H9 (cell line): Measurements from ENCODE around the gene SLC7A9. TPM values are rescaled to one million over a fixed set of nuclear protein-coding genes. Genes with fewer than 3 reads are reported as not detected.

Source experiments
- DNase-seq: peaks from one replicate; pipeline ENCODE4 v3.0.0-alpha.2; 2017
- H2AFZ ChIP-seq: one replicate; pipeline ENCODE4 v1.6.1; 2013; ENCODE audit warnings: mild to moderate bottlenecking, low read length, control low read depth, moderate library complexity
- H2AK5ac ChIP-seq: 2 replicates; pipeline ENCODE4 v1.6.1; 2013; ENCODE audit warnings: low read length, control low read depth, mixed read lengths; ENCODE audit not compliant: insufficient read length
- H2BK120ac ChIP-seq: one replicate; pipeline ENCODE4 v1.6.1; 2013; ENCODE audit warnings: low read depth, mild to moderate bottlenecking, low read length, control low read depth, inconsistent platforms; ENCODE audit not compliant: poor library complexity, severe bottlenecking
- H2BK12ac ChIP-seq: 2 replicates; pipeline ENCODE4 v1.6.1; 2013; ENCODE audit warnings: low read length, control low read depth, mixed read lengths, low read depth; ENCODE audit not compliant: insufficient read length
- H2BK15ac ChIP-seq: 2 replicates; pipeline ENCODE4 v1.6.1; 2013; ENCODE audit warnings: low read depth, low read length, control low read depth
- H2BK20ac ChIP-seq: one replicate; pipeline ENCODE4 v1.6.1; 2013; ENCODE audit warnings: low read depth, mild to moderate bottlenecking, low read length, control low read depth, inconsistent platforms; ENCODE audit not compliant: poor library complexity, severe bottlenecking
- H2BK5ac ChIP-seq: 2 replicates; pipeline ENCODE4 v1.6.1; 2013; ENCODE audit warnings: low read length, control low read depth, mixed read lengths; ENCODE audit not compliant: insufficient read length
- H3K14ac ChIP-seq: 2 replicates; pipeline ENCODE4 v1.6.1; 2013; ENCODE audit warnings: low read length, control low read depth; ENCODE audit not compliant: insufficient read depth
- H3K18ac ChIP-seq: 2 replicates; pipeline ENCODE4 v1.6.1; 2013; ENCODE audit warnings: low read depth, mild to moderate bottlenecking, mixed read lengths, low read length, control low read depth; ENCODE audit not compliant: insufficient read length
- H3K23ac ChIP-seq: 2 replicates; pipeline ENCODE4 v1.6.1; 2013; ENCODE audit warnings: low read length, control low read depth, mixed read lengths, low read depth; ENCODE audit not compliant: insufficient read length
- H3K23me2 ChIP-seq: 2 replicates; pipeline ENCODE4 v1.6.1; 2013; ENCODE audit warnings: low read depth, mild to moderate bottlenecking, mixed read lengths, low read length, control low read depth; ENCODE audit not compliant: insufficient read length, poor library complexity, severe bottlenecking
- H3K27ac ChIP-seq: 2 replicates; pipeline ENCODE4 v1.5.1; 2013; ENCODE audit warnings: low read length, control low read depth, mixed read lengths, low read depth; ENCODE audit not compliant: insufficient read length
- H3K27me3 ChIP-seq: 2 replicates; pipeline ENCODE4 v1.6.1; 2013; ENCODE audit warnings: low read length, control low read depth, inconsistent platforms; ENCODE audit not compliant: insufficient read depth
- H3K4ac ChIP-seq: 2 replicates; pipeline ENCODE4 v1.6.1; 2013; ENCODE audit warnings: low read depth, mild to moderate bottlenecking, control low read depth, inconsistent platforms, low read length, moderate library complexity
- H3K4me1 ChIP-seq: 2 replicates; pipeline ENCODE4 v1.6.1; 2013; ENCODE audit warnings: low read length, control low read depth, inconsistent platforms; ENCODE audit not compliant: insufficient read depth
- H3K4me2 ChIP-seq: 2 replicates; pipeline ENCODE4 v1.6.1; 2013; ENCODE audit warnings: low read length, control low read depth, mixed read lengths; ENCODE audit not compliant: insufficient read length, insufficient read depth
- H3K56ac ChIP-seq: 2 replicates; pipeline ENCODE4 v1.6.1; 2013; ENCODE audit warnings: low read depth, mild to moderate bottlenecking, mixed read lengths, low read length, control low read depth; ENCODE audit not compliant: insufficient read length
- H3K79me1 ChIP-seq: 2 replicates; pipeline ENCODE4 v1.6.1; 2013; ENCODE audit warnings: low read depth, mild to moderate bottlenecking, moderate library complexity, low read length, control low read depth, inconsistent platforms; ENCODE audit not compliant: insufficient read depth, poor library complexity, severe bottlenecking
- H3K79me2 ChIP-seq: 2 replicates; pipeline ENCODE4 v1.6.1; 2013; ENCODE audit warnings: low read length, control low read depth, inconsistent platforms; ENCODE audit not compliant: insufficient read depth
- H3K9ac ChIP-seq: 2 replicates; pipeline ENCODE4 v1.6.1; 2013; ENCODE audit warnings: low read length, control low read depth, mixed read lengths; ENCODE audit not compliant: insufficient read length; ENCODE audit errors: extremely low read depth
- H3K9me3 ChIP-seq: one replicate; pipeline ENCODE4 v1.6.1; 2013; ENCODE audit warnings: low read depth, low read length, inconsistent platforms; ENCODE audit not compliant: control insufficient read depth
- H3T11ph ChIP-seq: one replicate; pipeline ENCODE4 v1.6.1; 2013; ENCODE audit warnings: mild to moderate bottlenecking, low read length, control low read depth, inconsistent platforms
- H4K20me1 ChIP-seq: one replicate; pipeline ENCODE4 v1.6.1; 2013; ENCODE audit not compliant: control insufficient read depth, insufficient read length, insufficient read depth
- H4K5ac ChIP-seq: 2 replicates; pipeline ENCODE4 v1.6.1; 2013; ENCODE audit warnings: low read depth, mild to moderate bottlenecking, mixed read lengths, low read length, control low read depth; ENCODE audit not compliant: insufficient read length
- H4K8ac ChIP-seq: replicated peaks from 2 replicates; pipeline ENCODE4 v1.6.1; 2013; ENCODE audit warnings: low read length, control low read depth, mixed read lengths, low read depth; ENCODE audit not compliant: insufficient read length
- H4K91ac ChIP-seq: 2 replicates; pipeline ENCODE4 v1.6.1; 2013; ENCODE audit warnings: low read depth, mild to moderate bottlenecking, moderate library complexity, mixed read lengths, low read length, control low read depth; ENCODE audit not compliant: insufficient read length
- H3K27ac Mint-ChIP-seq, 3 experiments: 2 replicates in 2 of 3; 3 replicates in 1 of 3; pipeline ENCODE4 v1.8.0; 2020 to 2021; ENCODE audit warnings: mixed read lengths in 3 of 3, mild to moderate bottlenecking in 1 of 3, moderate library complexity in 1 of 3
- H3K27me3 Mint-ChIP-seq: 2 replicates; pipeline ENCODE4 v1.8.0; 2021; ENCODE audit warnings: low read depth, mild to moderate bottlenecking, moderate library complexity, mixed read lengths
- H3K36me3 Mint-ChIP-seq, 3 experiments: 2 replicates in 2 of 3; 3 replicates in 1 of 3; pipeline ENCODE4 v1.8.0; 2020 to 2021; ENCODE audit warnings: low read depth in 3 of 3, mixed read lengths in 3 of 3; ENCODE audit not compliant: insufficient read depth in 1 of 3
- H3K4me1 Mint-ChIP-seq, 2 experiments: 2 replicates each; pipeline ENCODE4 v1.8.0; 2020; ENCODE audit warnings: mixed read lengths in 2 of 2
- H3K4me3 Mint-ChIP-seq, 2 experiments: 2 replicates in 1 of 2; 3 replicates in 1 of 2; pipeline ENCODE4 v1.8.0; 2020 to 2021; ENCODE audit warnings: mild to moderate bottlenecking in 2 of 2, mixed read lengths in 2 of 2, moderate library complexity in 1 of 2
- H3K9me3 Mint-ChIP-seq, 2 experiments: 2 replicates in 1 of 2; 3 replicates in 1 of 2; pipeline ENCODE4 v1.8.0; 2020; ENCODE audit warnings: mild to moderate bottlenecking in 2 of 2, mixed read lengths in 2 of 2, moderate library complexity in 1 of 2
- CTCF ChIP-seq: fragments of 200-600 bp; sonication (generic); conservative IDR thresholded peaks from 3 replicates; pipeline ENCODE4 v1.8.0; 2021; ENCODE audit warnings: antibody characterized with exemption, mild to moderate bottlenecking
- WGBS: extraction: QIAGEN DNeasy Blood & Tissue Kit; methylation state at CpG from one replicate; pipeline ENCODE4 v1.1.7; 2013; ENCODE audit warnings: missing lambda C conversion rate, low lambda C conversion rate, mixed read lengths; ENCODE audit not compliant: insufficient read length; ENCODE audit errors: extremely low coverage; 5-methylcytosine and 5-hydroxymethylcytosine counted together
- total RNA-seq: library from RNA; stranded (reverse); gene quantifications from 2 replicates; pipeline ENCODE4 v1.2.1, GENCODE V29; 2021

SLC7A9 gene
- total RNA-seq, 1 experiment from 2014 or later: not detected

GRCh38 chr19:32824191-32824751 lies 45.3 kb downstream of the SLC7A9 start:
- H4K91ac ChIP-seq: no peak overlapping the region
- H3K79me1 ChIP-seq: no peaks in the 10 kb centered on the region
- no peak overlapping the region for H2BK5ac ChIP-seq
- H2BK120ac ChIP-seq: no peak overlapping the region
- no CpG with 5 or more reads among the region's 20 CpGs for WGBS
- no peaks in the 10 kb centered on the region for H3K79me2 ChIP-seq
- H3K36me3 Mint-ChIP-seq: peaks cover 0 to 3% (median 0%) of the 10 kb centered on the region in 3 experiments; a peak in 1 of 7 replicates
- H3K18ac ChIP-seq: no peak overlapping the region
- peaks cover 43 to 47% of the 10 kb centered on the region in 2 experiments for H3K4me1 Mint-ChIP-seq
- no peak overlapping the region for H3K23ac ChIP-seq
- no peaks in the 10 kb centered on the region for H4K20me1 ChIP-seq
- no peak for TF ChIP-seq CTCF
- no peaks in the 10 kb centered on the region for H3K9me3 ChIP-seq
- H3K9me3 Mint-ChIP-seq: no peaks in the 10 kb centered on the region
- no peak overlapping the region for H3K4me3 Mint-ChIP-seq
- H3K23me2 ChIP-seq: no peaks in the 10 kb centered on the region
- no peak overlapping the region for H2AK5ac ChIP-seq
- H3K4me2 ChIP-seq: no peak overlapping the region
- no peaks in the 10 kb centered on the region for H3K27me3 ChIP-seq
- H2BK20ac ChIP-seq: no peak overlapping the region
- no peaks in the 10 kb centered on the region; the same call in 1 of the 2 replicates for H3K4me1 ChIP-seq
- no peak overlapping the region for H3T11ph ChIP-seq
- H2BK12ac ChIP-seq: no peak overlapping the region
- no peak overlapping the region for H2BK15ac ChIP-seq
- H2AFZ ChIP-seq: no peak overlapping the region
- peaks cover 14% of the 10 kb centered on the region for H3K27me3 Mint-ChIP-seq
- H3K4ac ChIP-seq: no peak overlapping the region
- H4K8ac ChIP-seq: no peak overlapping the region
- H4K5ac ChIP-seq: no peak overlapping the region
- H3K27ac Mint-ChIP-seq: no peak overlapping the region
- no peak overlapping the region for H3K14ac ChIP-seq
- no peak overlapping the region for H3K27ac ChIP-seq
- no peak overlapping the region for H3K56ac ChIP-seq
- DNase-seq: no peak
- H3K9ac ChIP-seq: no peak overlapping the region
